ENCODE data around the gene CAPN11.

DNA sequence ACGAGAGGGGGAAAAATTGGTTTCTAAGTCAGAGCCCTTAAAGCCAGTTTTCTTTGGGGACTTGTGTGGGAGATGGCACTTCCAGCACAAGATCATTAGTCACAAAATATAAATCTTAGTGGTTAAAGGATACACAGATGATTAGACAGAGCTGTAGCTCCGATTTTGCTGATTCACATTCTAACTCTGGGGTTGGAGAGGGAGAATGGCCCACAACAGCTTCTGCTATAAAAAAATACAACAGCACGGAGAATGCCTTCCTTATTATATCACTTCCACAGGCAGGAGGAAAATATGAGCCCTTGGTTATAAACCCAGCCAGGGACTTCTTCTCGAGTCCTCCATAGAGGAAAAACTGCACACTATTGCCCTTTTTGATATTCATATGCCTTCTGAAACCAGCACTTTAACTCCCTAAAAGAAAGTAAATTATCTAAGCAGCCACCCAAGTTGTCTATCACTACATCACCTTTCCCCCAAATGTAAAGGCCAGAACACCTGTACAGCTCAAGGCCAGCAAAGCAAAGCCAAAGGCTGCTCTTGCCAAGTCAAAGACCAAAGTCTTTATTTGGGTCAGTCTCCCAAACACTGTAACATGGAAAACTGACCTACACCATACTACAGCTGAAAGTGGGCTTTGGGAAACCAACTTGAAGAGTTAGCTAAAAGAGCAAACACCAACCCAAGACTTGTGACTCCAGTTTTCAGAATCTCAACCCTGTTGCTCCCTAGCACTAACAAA lies 41.8 kb upstream of the CAPN11 start:
- TF ChIP-seq POLR2A (IDR thresholded peaks at IDR 0.05) = no peak
- TF ChIP-seq, protein P1, sequence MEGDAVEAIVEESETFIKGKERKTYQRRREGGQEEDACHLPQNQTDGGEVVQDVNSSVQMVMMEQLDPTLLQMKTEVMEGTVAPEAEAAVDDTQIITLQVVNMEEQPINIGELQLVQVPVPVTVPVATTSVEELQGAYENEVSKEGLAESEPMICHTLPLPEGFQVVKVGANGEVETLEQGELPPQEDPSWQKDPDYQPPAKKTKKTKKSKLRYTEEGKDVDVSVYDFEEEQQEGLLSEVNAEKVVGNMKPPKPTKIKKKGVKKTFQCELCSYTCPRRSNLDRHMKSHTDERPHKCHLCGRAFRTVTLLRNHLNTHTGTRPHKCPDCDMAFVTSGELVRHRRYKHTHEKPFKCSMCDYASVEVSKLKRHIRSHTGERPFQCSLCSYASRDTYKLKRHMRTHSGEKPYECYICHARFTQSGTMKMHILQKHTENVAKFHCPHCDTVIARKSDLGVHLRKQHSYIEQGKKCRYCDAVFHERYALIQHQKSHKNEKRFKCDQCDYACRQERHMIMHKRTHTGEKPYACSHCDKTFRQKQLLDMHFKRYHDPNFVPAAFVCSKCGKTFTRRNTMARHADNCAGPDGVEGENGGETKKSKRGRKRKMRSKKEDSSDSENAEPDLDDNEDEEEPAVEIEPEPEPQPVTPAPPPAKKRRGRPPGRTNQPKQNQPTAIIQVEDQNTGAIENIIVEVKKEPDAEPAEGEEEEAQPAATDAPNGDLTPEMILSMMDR (IDR thresholded peaks at IDR 0.05) = no peak

Measured in thyroid gland (tissue), 4 donors.